Mesothelial cell of epicardium (in vitro differentiated cells): ENCODE data around the gene GALNT10. TPM values are rescaled to one million over a fixed set of nuclear protein-coding genes. Genes with fewer than 3 reads are reported as not detected.

Experiments used
- DNase-seq, 2 experiments: peaks; one replicate each; pipeline ENCODE4 v3.0.0; 2021; ENCODE audit warnings: low spot score in 2 of 2; ENCODE audit not compliant: unreplicated experiment in 2 of 2
- H3K27ac Mint-ChIP-seq: 2 replicates; pipeline ENCODE4 v1.8.0; 2021; ENCODE audit warnings: mixed read lengths
- H3K27me3 Mint-ChIP-seq: 2 replicates; pipeline ENCODE4 v1.8.0; 2021; ENCODE audit warnings: low read depth, mixed read lengths
- H3K36me3 Mint-ChIP-seq: 2 replicates; pipeline ENCODE4 v1.8.0; 2021; ENCODE audit warnings: mixed read lengths
- H3K4me1 Mint-ChIP-seq: 2 replicates; pipeline ENCODE4 v1.8.0; 2021; ENCODE audit warnings: mixed read lengths
- H3K4me3 Mint-ChIP-seq: 2 replicates; pipeline ENCODE4 v1.8.0; 2021; ENCODE audit warnings: mild to moderate bottlenecking, moderate library complexity, mixed read lengths
- H3K9me3 Mint-ChIP-seq: 2 replicates; pipeline ENCODE4 v1.8.0; 2021; ENCODE audit warnings: mixed read lengths
- total RNA-seq: library from RNA; stranded (reverse); gene quantifications from 3 replicates; pipeline ENCODE4 v1.2.1, GENCODE V29; 2021
- TF ChIP-seq, protein P1 (sequence below): fragments of 200-600 bp; sonication (generic); IDR thresholded peaks from one replicate; pipeline ENCODE4 v1.5.0; 2021; ENCODE audit warnings: antibody characterized with exemption; ENCODE audit not compliant: unreplicated experiment

The GALNT10 gene
- total RNA-seq, 1 donor from 2014 or later, result 13.9 TPM

DNA sequence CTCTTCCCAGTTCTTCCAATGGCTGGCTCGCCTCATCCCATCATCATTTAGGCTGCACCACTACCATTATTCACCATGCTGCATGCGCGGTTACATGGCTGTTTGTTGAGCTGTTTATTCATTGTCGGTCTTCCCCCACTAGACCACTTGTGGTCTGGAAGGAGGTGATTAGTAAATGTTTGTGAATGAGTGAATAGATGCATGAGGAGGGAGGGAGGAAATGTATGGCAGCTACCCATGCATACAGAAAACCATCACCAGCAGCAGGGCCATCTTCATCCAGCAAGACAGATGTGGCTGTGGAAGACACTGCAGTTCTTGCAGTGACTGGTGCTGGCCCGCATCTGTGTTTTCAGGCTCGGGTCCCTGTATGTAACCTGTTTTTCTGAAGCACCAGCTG is 141.9 kb downstream of the GALNT10 start:
- no peak for DNase-seq
- Mint-ChIP-seq H3K9me3 (no peaks in the 10 kb centered on the region), H3K4me1 (no peaks in the 10 kb centered on the region), H3K27me3 (no peaks in the 10 kb centered on the region), H3K4me3 (no peak overlapping the region), H3K36me3 (no peaks in the 10 kb centered on the region), H3K27ac (no peak overlapping the region)
- TF ChIP-seq, protein P1, sequence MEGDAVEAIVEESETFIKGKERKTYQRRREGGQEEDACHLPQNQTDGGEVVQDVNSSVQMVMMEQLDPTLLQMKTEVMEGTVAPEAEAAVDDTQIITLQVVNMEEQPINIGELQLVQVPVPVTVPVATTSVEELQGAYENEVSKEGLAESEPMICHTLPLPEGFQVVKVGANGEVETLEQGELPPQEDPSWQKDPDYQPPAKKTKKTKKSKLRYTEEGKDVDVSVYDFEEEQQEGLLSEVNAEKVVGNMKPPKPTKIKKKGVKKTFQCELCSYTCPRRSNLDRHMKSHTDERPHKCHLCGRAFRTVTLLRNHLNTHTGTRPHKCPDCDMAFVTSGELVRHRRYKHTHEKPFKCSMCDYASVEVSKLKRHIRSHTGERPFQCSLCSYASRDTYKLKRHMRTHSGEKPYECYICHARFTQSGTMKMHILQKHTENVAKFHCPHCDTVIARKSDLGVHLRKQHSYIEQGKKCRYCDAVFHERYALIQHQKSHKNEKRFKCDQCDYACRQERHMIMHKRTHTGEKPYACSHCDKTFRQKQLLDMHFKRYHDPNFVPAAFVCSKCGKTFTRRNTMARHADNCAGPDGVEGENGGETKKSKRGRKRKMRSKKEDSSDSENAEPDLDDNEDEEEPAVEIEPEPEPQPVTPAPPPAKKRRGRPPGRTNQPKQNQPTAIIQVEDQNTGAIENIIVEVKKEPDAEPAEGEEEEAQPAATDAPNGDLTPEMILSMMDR, result no peak

DNA sequence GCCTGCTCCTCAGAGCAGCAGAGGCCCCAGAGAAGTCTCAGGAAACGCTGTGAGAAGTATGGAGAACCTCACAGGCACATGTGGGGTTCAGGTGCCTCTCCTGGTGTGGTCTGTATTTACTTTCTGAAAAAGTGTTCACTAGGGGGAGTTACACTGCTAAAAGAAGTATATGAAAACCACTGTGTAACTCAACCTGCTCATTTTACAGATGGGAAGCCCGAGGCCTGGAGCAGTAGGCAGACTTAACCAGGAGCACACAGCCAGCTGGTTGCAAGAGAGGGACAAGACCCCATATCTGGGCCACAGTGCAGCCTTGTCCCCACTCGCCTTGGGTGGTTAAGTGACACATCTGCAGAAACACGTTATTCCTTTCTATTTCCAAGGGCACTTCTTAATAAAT is 142.5 kb downstream of the GALNT10 start:
- Mint-ChIP-seq H3K27me3 (no peaks in the 10 kb centered on the region), H3K36me3 (no peaks in the 10 kb centered on the region), H3K4me3 (no peak overlapping the region), H3K27ac (no peak overlapping the region), H3K9me3 (no peaks in the 10 kb centered on the region), H3K4me1 (no peaks in the 10 kb centered on the region)
- DNase-seq, result no peak
- TF ChIP-seq, protein P1, result no peak

DNA sequence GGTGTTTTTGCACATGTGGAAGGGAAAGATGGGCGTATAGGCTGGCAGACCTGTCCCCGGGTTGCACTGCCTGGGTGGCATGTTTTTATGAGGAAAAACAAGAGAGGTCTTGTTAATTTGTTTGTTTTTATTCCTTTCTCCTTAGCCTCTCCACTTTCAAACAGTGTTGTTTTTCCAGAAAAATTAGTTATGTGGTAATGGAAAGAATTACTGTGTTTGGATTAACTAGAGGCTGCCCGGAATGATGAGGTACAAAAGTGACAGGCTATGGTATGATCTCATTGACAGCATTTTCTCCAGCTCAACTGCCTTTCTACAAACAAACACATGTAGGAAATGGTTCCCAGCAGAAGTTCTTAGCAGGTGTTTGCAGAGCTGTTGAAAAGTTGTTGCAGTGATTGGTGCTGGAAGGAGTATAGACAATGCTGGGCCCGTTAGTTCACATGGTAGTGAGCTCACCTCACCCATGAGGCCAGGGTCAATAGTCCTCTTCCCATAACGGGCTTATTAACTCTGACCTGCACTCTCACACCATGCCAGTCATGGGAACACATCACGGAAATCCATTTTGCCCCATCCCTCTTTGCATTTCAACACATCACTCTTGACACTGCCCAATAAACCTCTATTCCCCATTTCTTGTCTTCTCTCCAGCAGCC is 144.0 kb downstream of the GALNT10 start:
- Mint-ChIP-seq H3K27ac (no peak overlapping the region), H3K36me3 (no peaks in the 10 kb centered on the region), H3K27me3 (no peaks in the 10 kb centered on the region), H3K4me3 (no peak overlapping the region), H3K4me1 (no peaks in the 10 kb centered on the region), H3K9me3 (no peaks in the 10 kb centered on the region)
- no peak for DNase-seq
- TF ChIP-seq, protein P1, result no peak

DNA sequence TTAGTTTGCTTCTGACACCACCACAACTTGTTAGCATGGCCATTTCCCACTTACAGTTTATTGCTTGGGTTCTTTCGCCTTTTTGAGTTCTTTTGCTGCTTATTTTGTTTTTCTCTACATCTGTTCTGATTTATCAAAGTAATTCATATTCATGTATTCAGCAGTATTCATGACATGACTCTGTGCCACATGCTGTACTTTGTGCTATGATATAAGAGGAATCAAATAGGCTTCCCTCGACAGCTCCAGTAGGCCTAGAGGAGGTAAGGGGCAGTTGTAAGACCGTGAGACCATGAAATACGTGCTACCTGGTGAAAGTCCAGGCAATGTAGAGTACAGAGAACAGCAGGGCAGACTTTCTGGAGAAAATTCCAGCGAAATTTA is 144.5 kb downstream of the GALNT10 start:
- Mint-ChIP-seq H3K36me3 (no peaks in the 10 kb centered on the region), H3K4me1 (no peaks in the 10 kb centered on the region), H3K27me3 (no peaks in the 10 kb centered on the region), H3K4me3 (no peak overlapping the region), H3K9me3 (no peaks in the 10 kb centered on the region), H3K27ac (no peak overlapping the region)
- no peak for DNase-seq
- TF ChIP-seq, protein P1, result no peak

DNA sequence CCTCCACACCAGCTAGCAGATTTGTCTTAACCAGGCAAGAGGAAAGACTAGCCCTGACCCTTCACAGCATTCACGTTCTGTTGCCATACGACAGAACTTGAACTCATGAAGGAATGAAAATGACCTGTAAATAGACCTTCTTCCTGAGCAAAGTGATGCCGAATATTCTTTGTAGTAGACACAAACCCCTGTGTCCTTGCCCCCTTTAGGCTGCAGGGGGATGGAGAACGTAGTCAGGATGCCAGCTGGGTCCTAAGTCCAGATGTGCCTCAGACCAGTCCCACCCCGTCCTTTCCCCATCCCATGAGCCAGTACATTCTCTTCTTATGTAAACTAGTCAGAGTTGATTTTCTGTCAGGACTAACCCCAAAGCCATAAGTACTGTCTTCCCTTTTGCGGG is 151.1 kb downstream of the GALNT10 start:
- no peak for DNase-seq
- Mint-ChIP-seq H3K27me3 (no peaks in the 10 kb centered on the region), H3K36me3 (no peaks in the 10 kb centered on the region), H3K4me3 (no peak overlapping the region), H3K9me3 (no peaks in the 10 kb centered on the region), H3K4me1 (peaks cover 28% of the 10 kb centered on the region), H3K27ac (no peak overlapping the region)
- TF ChIP-seq, protein P1, result no peak

DNA sequence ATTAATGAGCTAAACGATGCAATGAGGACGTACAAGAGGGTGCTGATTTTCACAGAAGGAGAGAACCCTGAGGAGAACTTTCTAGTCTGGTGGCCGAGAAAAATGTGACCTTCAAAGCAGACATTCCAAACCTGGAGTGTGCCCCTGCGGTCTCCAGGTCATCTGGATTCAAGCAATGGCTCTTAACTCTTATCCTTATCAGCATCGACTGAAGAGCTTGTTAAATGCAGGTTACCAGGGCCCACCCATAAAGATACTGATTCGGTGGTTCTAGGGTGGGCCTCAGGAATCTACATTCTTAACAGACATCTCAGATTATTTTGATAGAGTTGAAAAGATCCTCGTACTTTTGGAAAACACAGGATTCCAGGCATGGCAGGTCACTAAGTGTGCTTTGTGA is 151.7 kb downstream of the GALNT10 start:
- Mint-ChIP-seq H3K27ac (no peak overlapping the region), H3K36me3 (no peaks in the 10 kb centered on the region), H3K4me1 (peaks cover 28% of the 10 kb centered on the region), H3K9me3 (no peaks in the 10 kb centered on the region), H3K27me3 (no peaks in the 10 kb centered on the region), H3K4me3 (no peak overlapping the region)
- TF ChIP-seq, protein P1, result no peak
- no peak for DNase-seq
